IMR-90 (cell line): ENCODE measurements around the gene DPYSL3. TPM values are rescaled to one million over a fixed set of nuclear protein-coding genes. Genes with fewer than 3 reads are reported as not detected.

ENCODE experiments used
- ATAC-seq: fragments of 200-7000 bp; cut with Tn5 transposase; 2 replicates; pipeline ENCODE4 v1.9.1; 2020; ENCODE audit warnings: low read depth, mild to moderate bottlenecking, moderate library complexity
- BruUV-seq: library from RNA; stranded (reverse); fragments of 400-500 nt; replicated peaks from 2 replicates; lab custom pipeline; 2021; lab: Mats Ljungman, UMichigan
- CTCF ChIA-PET: fragments of 300-600 bp; formaldehyde crosslinking; extraction: SDS; loops from one replicate; lab custom pipeline; 2021; ENCODE audit warnings: antibody characterized with exemption; lab: Yijun Ruan, JAX
- POLR2A ChIA-PET: fragments of 300-600 bp; sonication (Branson Sonifier 250); formaldehyde crosslinking; loops from one replicate; lab custom pipeline; 2022; ENCODE audit warnings: antibody characterized with exemption; ENCODE audit not compliant: unreplicated experiment; lab: Charles Lee
- DNase-seq: peaks from one replicate; pipeline ENCODE4 v3.0.0; 2013
- H2AFZ ChIP-seq: replicated peaks from 2 replicates; pipeline ENCODE3; 2013; ENCODE audit warnings: low read length, mild to moderate bottlenecking; ENCODE audit not compliant: poor library complexity
- H2AK5ac ChIP-seq: 2 replicates; pipeline ENCODE4 v1.6.1; 2013; ENCODE audit warnings: low read depth, low read length, inconsistent platforms
- H2AK9ac ChIP-seq: replicated peaks from 2 replicates; pipeline ENCODE3; 2013; ENCODE audit warnings: mild to moderate bottlenecking, low read depth, low read length, moderate library complexity; ENCODE audit not compliant: poor library complexity
- H2BK120ac ChIP-seq: 2 replicates; pipeline ENCODE4 v1.6.1; 2013; ENCODE audit warnings: low read depth, low read length, inconsistent platforms
- H2BK15ac ChIP-seq: 3 replicates; pipeline ENCODE4 v1.6.1; 2013; ENCODE audit warnings: low read depth, low read length, inconsistent platforms
- H2BK20ac ChIP-seq: 2 replicates; pipeline ENCODE4 v1.6.1; 2013; ENCODE audit warnings: low read depth, mild to moderate bottlenecking, inconsistent platforms, low read length, moderate library complexity
- H2BK5ac ChIP-seq: 2 replicates; pipeline ENCODE4 v1.6.1; 2013; ENCODE audit warnings: mild to moderate bottlenecking, low read depth, low read length, inconsistent platforms; ENCODE audit not compliant: poor library complexity, severe bottlenecking
- H3K14ac ChIP-seq: replicated peaks from 2 replicates; pipeline ENCODE4 v1.6.1; 2013; ENCODE audit warnings: low read depth, low read length, inconsistent platforms
- H3K18ac ChIP-seq: 2 replicates; pipeline ENCODE4 v1.6.1; 2013; ENCODE audit warnings: low read depth, low read length, control low read depth
- H3K23ac ChIP-seq: 2 replicates; pipeline ENCODE4 v1.6.1; 2013; ENCODE audit warnings: low read depth, low read length, inconsistent platforms
- H3K27ac ChIP-seq: 2 replicates; pipeline ENCODE4 v1.5.1; 2013; ENCODE audit warnings: mild to moderate bottlenecking, control low read depth, low read length; ENCODE audit not compliant: insufficient read depth
- H3K27me3 ChIP-seq: 2 replicates; pipeline ENCODE4 v1.6.1; 2013; ENCODE audit warnings: low read length; ENCODE audit not compliant: control insufficient read depth, insufficient read depth
- H3K36me3 ChIP-seq: 2 replicates; pipeline ENCODE4 v1.6.1; 2013; ENCODE audit warnings: low read length, mixed read lengths; ENCODE audit not compliant: control insufficient read depth, insufficient read depth
- H3K4ac ChIP-seq: 2 replicates; pipeline ENCODE4 v1.6.1; 2013; ENCODE audit warnings: low read depth, low read length, inconsistent platforms
- H3K4me1 ChIP-seq: 2 replicates; pipeline ENCODE4 v1.6.1; 2013; ENCODE audit warnings: low read length, mixed read lengths; ENCODE audit not compliant: control insufficient read depth, insufficient read depth
- H3K4me2 ChIP-seq: 2 replicates; pipeline ENCODE4 v1.6.1; 2013; ENCODE audit warnings: low read depth, mild to moderate bottlenecking, control low read depth, low read length, moderate library complexity
- H3K4me3 ChIP-seq: 2 replicates; pipeline ENCODE4 v1.5.1; 2013; ENCODE audit warnings: low read depth, mild to moderate bottlenecking, control low read depth, low read length, moderate library complexity; ENCODE audit not compliant: insufficient read depth
- H3K56ac ChIP-seq: 2 replicates; pipeline ENCODE4 v1.6.1; 2013; ENCODE audit warnings: low read length, inconsistent platforms; ENCODE audit not compliant: insufficient read depth; ENCODE audit errors: extremely low read depth
- H3K79me1 ChIP-seq, 2 experiments: 2 replicates each; pipeline ENCODE4 v1.6.1; 2013; ENCODE audit warnings: low read length in 2 of 2, inconsistent platforms in 1 of 2, low read depth in 1 of 2
- H3K9ac ChIP-seq: 2 replicates; pipeline ENCODE4 v1.6.1; 2013; ENCODE audit warnings: low read depth, low read length, control low read depth
- H3K9me1 ChIP-seq: 2 replicates; pipeline ENCODE4 v1.6.1; 2013; ENCODE audit warnings: low read length, inconsistent platforms; ENCODE audit not compliant: insufficient read depth
- H3K9me3 ChIP-seq: 2 replicates; pipeline ENCODE4 v1.6.1; 2013; ENCODE audit warnings: low read length; ENCODE audit not compliant: control insufficient read depth, insufficient read depth
- H4K20me1 ChIP-seq: 2 replicates; pipeline ENCODE4 v1.6.1; 2013; ENCODE audit warnings: low read length, inconsistent platforms; ENCODE audit not compliant: insufficient read depth
- H4K5ac ChIP-seq: 2 replicates; pipeline ENCODE4 v1.6.1; 2013; ENCODE audit warnings: mild to moderate bottlenecking, low read depth, low read length, control low read depth
- H4K8ac ChIP-seq, 2 experiments: 2 replicates each; pipeline ENCODE4 v1.6.1; 2013; ENCODE audit warnings: low read depth in 2 of 2, low read length in 2 of 2, control low read depth in 1 of 2, inconsistent platforms in 1 of 2
- H4K91ac ChIP-seq: 2 replicates; pipeline ENCODE4 v1.6.1; 2013; ENCODE audit warnings: low read depth, low read length, inconsistent platforms; ENCODE audit not compliant: insufficient read depth
- CEBPB ChIP-seq: IDR thresholded peaks from 2 replicates; pipeline ENCODE4 v1.6.1; 2012; ENCODE audit warnings: low read depth, low read length, improper control_type of control experiment
- SMC3 ChIP-seq: fragments of 150-350 bp; IDR thresholded peaks from 2 replicates; pipeline ENCODE4 v1.6.1; 2016; ENCODE audit warnings: low read depth, mild to moderate bottlenecking, antibody characterized with exemption, low read length, moderate library complexity
- WGBS, 2 experiments: methylation state at CpG; one replicate each; pipeline versions ENCODE4 v1.1.5 to v1.1.7; 2013; ENCODE audit warnings: missing lambda C conversion rate in 2 of 2; ENCODE audit not compliant: insufficient read length in 1 of 2; ENCODE audit errors: extremely low coverage in 2 of 2; 5-methylcytosine and 5-hydroxymethylcytosine counted together
- dilution Hi-C: fragments of 300-500 bp; cut with HindIII; formaldehyde crosslinking; loops from one replicate; pipeline ENCODE4 v1.14.3; 2018; ENCODE audit warnings: low sequenced_read_pairs; ENCODE audit not compliant: unreplicated experiment
- in situ Hi-C: fragments of 300-500 bp; cut with MboI; formaldehyde crosslinking; loops from 3 replicates; pipeline ENCODE4 v1.14.3; 2019; ENCODE audit warnings: low sequenced_read_pairs, inconsistent platforms, mixed read lengths
- intact Hi-C: fragments of 100-400 bp; cut with micrococcal nuclease; formaldehyde crosslinking; loops from 2 replicates; pipeline ENCODE4 v1.10.0; 2022
- polyA plus RNA-seq, 3 experiments: library from polyadenylated mRNA; depleted of rRNA; stranded (reverse); fragments of >200 nt; gene quantifications; 2 replicates each; pipeline ENCODE4 v1.2.3, GENCODE V29; 2012; ENCODE audit warnings: low replicate concordance in 1 of 3
- total RNA-seq: library from RNA; depleted of rRNA; stranded (reverse); fragments of >200 nt; gene quantifications from 2 replicates; pipeline ENCODE4 v1.2.3, GENCODE V29; 2012

Gene DPYSL3
- total and polyA plus RNA-seq, 2 of the 4 experiments (the other 2 are of a cell fraction) = 50.2 to 60.9 TPM

DNA sequence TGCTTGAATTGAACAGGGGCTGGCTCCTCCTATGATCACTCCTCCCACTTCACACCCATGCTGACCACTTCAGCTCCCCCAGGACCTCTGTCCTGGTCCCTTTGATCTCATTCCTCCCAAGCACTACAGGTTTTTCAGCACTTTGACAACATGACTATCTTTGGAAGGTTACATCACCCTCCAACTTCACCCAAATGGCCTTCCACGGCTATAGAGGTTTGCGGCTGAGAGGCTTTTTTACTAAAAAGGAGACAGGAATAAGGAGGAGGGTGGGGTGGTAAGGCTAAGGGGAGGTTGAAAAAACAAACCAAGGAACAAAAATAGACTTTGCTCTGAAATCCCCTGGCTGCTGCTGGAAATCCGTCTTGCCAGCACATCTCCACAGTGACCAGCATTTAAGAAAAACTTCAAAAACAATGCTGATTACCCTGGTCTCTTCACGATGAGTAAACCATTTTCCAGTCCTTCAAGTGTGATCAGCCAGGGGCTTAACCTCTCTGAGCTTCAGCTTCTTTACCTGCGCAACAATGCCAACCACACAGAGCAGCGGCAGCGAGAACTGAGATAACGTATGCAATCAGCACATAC, 102.7 kb downstream of the DPYSL3 start:
- Histone ChIP-seq H2AK5ac (no peak overlapping the region; the same call in 1 of the 2 replicates), H3K23ac (peak overlapping the region; percentile 66; the same call in 1 of the 2 replicates), H2AFZ (peak overlapping the region; percentile 28), H3K79me1 (peaks cover 0 to 16% of the 10 kb centered on the region in 2 experiments; a peak in 2 of 4 replicates), H3K36me3 (peaks cover 2% of the 10 kb centered on the region), H2BK15ac (peak overlapping the region; percentile 54; the same call in 1 of the 3 replicates), H3K18ac (no peak overlapping the region), H4K91ac (peak overlapping the region; percentile 38; the same call in 1 of the 2 replicates), H4K20me1 (0 out of 2 replicates have a peak, but pooled peaks cover 5% of the 10 kb centered on the region), H3K27me3 (no peaks in the 10 kb centered on the region), H3K27ac (no peak overlapping the region), H3K14ac (peak overlapping the region; percentile 70; the same call in 1 of the 2 replicates), H3K4ac (peak overlapping the region; percentile 81), H3K4me3 (no peak overlapping the region), H3K4me2 (peak overlapping the region; percentile 1; the same call in 1 of the 2 replicates), H3K4me1 (peaks cover 13% of the 10 kb centered on the region), H3K9ac (no peak overlapping the region), H4K8ac (peak overlapping the region in 1 of 2 experiments; percentile 68; a peak in 1 of 4 replicates), H3K9me3 (no peaks in the 10 kb centered on the region), H3K9me1 (peaks cover 26% of the 10 kb centered on the region), H2BK120ac (peak overlapping the region; percentile 82), H2BK5ac (peak overlapping the region; percentile 36), H4K5ac (no peak overlapping the region), H2BK20ac (peak overlapping the region; percentile 38; the same call in 1 of the 2 replicates), H3K56ac (no peak overlapping the region), H2AK9ac (no peak overlapping the region)
- CTCF ChIA-PET = no interaction called here
- dilution Hi-C loops = no loop called here
- intact Hi-C loops = no loop called here
- in situ Hi-C loops = no loop called here
- POLR2A ChIA-PET = no interaction called here
- ATAC-seq = no peak
- 20% methylated on average over 1 of the region's 8 CpGs; no CpG with 5 or more reads in 1 of the 2 experiments for WGBS, 2 experiments
- TF ChIP-seq CEBPB = peak; percentile 8; the same call in 1 of the 2 replicates
- TF ChIP-seq SMC3 = no peak
- BruUV-seq = no TSS peak
- peak; percentile 73 for DNase-seq
